ENCODE data around the gene NAT16.

NAT16 gene

DNA sequence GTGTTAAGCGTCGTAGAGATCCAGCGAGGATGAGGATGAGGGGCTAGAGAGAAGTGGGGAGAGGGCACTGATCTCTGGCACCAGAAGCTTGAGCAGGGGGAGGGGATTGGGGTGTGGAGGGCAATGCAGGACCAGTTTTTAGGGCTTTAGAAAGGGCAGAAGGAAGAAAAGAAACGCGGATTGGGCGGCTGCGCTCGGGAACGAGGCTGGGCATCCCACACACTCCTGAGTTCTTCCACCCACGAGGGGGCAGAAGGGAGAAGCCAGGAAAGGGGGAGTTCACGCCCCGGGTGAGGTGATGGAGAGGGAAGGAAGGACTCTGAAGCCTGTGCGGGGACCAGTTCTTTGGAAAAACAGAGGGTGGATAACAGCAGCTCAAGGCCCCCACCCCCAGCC lies 8.7 kb downstream of the NAT16 start:
- no peak for DNase-seq

DNA sequence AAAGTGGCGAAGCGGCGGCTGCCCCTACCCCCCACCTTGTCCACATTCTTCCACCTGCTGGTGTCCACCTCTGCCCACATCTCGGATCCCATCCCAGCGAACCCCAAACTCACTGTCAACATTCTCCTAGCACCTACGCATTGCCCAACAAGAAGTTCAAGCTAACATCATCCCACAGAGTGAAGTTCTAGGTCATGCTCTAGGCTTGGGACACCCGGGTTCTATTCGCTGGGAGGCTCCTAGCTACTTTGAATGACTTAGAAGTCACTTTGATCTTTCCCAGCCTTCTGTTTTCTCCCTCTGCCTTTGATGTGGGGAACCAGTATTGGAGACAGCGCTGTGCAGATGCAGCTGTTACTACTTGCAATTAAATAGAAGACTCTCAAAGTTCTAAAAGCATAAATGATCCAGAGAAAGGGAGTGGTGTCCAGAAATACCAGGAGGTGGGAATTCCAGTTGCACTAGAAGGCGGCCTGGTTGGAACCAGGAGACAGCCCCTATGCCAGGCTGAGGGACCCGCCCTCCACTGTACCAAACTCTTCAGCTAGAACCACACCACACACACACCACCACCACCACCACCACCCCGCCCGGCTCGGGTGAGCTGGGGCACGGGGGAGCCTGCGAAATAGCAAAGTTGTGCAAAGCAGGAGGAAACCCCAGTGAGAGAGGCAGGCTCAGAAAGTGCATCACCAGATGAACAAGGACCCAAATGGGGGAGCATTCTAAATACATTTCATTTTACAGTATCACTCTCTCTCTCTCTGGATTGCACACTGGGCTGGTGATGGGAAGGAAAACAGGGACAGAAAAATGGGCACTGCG lies 9.3 kb downstream of the NAT16 start:
- no peak for DNase-seq

DNA sequence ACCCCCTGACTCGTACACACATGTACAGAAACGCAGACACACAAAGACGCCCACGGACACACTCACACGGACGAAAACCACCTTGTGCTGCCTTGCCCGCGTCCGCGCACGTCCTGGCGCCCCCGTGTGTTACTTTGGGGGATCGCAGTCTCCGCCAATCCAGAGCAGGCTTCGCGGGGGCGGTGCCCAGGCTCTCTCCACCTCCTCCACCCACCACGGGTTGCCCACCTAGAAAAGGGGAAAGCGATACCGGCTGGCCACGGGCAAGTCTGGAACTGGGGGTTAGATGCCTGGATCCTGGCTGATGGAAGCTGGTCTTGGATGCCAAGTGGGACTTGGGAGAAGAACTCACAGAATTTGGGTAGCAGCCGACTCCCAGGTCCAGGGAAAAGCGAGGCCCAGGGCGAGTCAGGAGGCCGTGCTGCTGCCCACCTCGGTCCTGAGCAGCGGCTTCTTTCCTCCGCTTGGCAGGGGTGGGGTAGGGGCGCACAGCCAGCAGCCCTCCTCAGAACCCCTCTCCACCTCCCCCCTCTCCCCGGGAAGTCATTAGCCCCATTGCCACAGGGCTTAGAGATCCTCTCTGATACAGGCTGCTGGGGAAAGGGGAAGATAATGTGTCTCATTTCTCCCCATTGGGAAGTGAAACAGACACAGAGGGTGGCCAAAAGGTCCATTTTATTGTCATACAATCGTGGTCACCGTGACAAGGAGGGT lies 10.1 kb downstream of the NAT16 start:
- peak in 53 of 58 donors; percentile 7 to 78 (median 43) for DNase-seq

DNA sequence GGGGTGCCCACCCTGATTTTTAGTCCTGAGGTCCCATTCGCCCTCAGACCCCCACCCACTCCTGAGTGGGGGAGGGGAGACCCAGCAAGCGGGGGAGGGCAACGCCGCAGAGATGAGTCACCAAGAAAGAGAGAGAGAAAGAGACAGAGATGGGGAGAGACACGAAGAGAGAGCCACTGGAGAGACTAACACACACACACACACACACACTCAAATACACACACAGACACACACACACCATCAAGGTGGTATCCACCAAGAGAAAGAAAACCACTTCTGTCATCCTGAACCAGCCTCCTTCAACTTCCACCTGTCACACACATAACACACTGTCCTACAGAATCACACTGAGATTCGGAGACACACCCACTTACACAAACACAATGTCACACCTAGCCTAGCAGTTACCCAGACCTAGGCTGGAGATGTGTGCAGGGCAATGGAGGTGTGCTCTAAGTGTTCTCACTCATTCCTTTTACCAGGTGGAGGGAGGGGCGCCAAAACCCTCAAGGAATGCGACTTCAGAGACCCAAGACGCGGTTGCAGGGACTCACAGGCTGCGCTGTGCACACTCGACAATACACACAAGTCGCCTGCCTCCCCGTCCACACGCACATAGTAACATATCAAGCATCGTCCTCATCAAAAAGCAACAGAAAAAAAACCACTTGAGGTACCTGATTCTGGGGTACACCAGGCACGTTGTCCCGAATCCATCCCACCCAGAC lies 10.8 kb downstream of the NAT16 start:
- DNase-seq = peak in 1 of 58 donors; percentile 57

- no peak for DNase-seq
These were observed 11.6 kb downstream of the NAT16 start for GRCh38 chr7:101168412-101169049.

- no peak for DNase-seq
These were observed 12.3 kb downstream of the NAT16 start for GRCh38 chr7:101167645-101168411.

DNA sequence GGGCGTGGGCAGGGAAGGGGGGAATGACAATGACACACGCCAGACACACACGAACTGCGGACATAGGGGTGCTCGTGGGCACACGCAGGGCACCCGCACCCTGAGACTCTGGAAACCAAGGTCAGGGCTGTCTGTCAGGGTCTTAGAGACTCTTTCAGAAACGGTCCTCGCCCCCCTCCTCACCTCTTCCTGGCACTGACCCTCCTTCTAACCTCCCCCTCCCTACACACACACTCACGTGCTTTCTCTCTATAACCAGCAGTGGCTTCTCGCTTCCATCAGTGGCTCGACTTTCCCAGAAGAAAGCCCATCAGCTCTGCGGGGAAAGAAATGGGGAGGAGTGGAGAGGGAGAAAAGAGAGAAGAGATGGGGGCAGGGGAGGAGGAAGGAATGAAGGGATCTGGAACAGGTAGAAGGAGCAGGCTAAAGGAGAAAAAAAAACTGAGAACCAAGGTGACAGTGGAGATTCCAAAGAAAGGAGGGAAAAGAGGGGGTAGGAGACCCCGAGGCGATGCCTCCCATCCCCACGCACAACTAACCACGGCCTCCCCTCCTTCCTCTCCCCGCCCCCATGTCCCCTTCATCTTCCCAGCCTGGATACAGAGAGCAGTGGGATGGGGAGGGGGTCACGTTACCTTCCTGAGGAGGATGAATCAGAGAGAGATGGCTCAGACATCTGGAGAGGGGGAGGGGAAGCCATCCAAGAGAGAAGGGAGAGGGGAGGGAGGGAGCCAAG lies 13.0 kb downstream of the NAT16 start:
- DNase-seq = no peak

DNA sequence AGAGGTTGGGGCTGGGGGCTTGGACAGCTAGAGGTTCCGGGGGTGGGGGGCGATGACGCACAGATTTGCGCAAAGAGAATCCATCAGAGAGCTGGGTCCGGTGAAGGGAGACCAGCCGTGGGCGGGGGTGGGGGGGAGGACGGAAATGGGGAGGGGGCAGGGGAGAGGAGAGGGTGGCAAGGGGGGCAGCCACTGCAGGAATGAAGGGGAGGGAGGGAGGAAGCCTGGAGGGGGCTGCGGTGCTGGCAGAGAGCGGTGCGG lies 13.5 kb downstream of the NAT16 start:
- DNase-seq = no peak

- no peak for DNase-seq
These were observed 14.0 kb downstream of the NAT16 start for GRCh38 chr7:101165958-101166647.

GRCh38 chr7:101165075-101165957 lies 14.8 kb downstream of the NAT16 start, which contains the start of gene VGF:
VGF (minus strand) TSS chr7:101165569; CDS start chr7:101164843, 726 bp downstream.
- DNase-seq = peak; percentile 39 to 93 (median 84)

DNA sequence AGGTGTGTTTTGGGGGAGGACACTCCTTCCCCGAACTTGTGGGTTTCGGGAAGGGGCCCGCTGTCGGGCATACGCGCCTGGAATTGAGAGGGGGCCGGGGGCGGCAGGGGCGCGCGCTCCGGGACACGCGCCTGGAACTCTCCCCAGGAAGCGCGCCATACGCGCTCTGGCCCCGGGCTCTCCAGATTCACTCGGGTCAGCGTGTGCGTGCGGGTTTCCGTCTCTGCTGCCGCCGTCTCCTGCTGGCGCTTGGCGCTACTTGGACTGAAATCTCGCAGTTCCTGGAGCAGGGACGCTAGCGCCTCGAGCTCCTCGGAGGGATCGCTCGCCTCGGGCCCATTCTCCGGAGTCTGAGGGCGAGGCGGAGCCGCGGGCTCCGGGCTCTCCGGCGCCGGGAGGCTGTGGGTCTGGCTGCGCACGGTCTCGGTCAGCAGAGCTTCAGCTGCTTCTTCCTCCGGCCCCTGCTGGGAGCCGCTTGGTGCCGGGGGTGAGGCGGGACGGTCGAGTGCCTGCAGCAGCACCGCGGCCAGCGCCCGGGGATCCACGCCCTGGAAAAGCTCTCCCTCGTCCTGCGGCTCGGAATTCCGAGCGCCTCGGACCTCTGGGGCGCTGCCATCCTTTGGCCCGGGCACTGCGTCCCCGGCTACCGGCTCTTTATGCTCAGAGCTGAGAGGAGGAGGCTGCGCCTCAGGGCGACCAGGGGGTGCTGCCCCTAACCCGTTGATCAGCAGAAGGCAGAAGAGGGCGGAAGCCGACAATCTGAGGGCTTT lies 15.8 kb downstream of the NAT16 start:
- peak in 2 of 58 donors; percentile 23 to 37 for DNase-seq

GRCh38 chr7:101163279-101164070 lies 16.6 kb downstream of the NAT16 start:
- peak in 15 of 58 donors; percentile 13 to 63 (median 31) for DNase-seq

- peak in 10 of 58 donors; percentile 16 to 62 (median 32) for DNase-seq
These were observed 17.4 kb downstream of the NAT16 start for GRCh38 chr7:101162551-101163278.

- no peak for DNase-seq
These were observed 18.2 kb downstream of the NAT16 start for GRCh38 chr7:101161692-101162471.

- no peak for DNase-seq
These were observed 19.2 kb downstream of the NAT16 start for GRCh38 chr7:101160910-101161309.
